Neural progenitor cell (in vitro differentiated cells): Measurements from ENCODE around the gene CFAP161.

ENCODE experiments used
- EZH2 ChIP-seq: fragments of 200-600 bp; sonication (generic); IDR thresholded peaks from 2 replicates; pipeline ENCODE4 v1.6.1; 2017; ENCODE audit warnings: antibody characterized with exemption, mild to moderate bottlenecking, moderate library complexity
- EZH2phosphoT487 ChIP-seq: fragments of 200-600 bp; sonication (generic); IDR thresholded peaks from 2 replicates; pipeline ENCODE4 v1.6.1; 2017; ENCODE audit warnings: antibody characterized with exemption
- TF ChIP-seq, protein P1 (sequence below): fragments of 200-600 bp; sonication (generic); IDR thresholded peaks from 2 replicates; pipeline ENCODE4 v1.5.1; 2017; ENCODE audit warnings: antibody characterized with exemption, mild to moderate bottlenecking

DNA sequence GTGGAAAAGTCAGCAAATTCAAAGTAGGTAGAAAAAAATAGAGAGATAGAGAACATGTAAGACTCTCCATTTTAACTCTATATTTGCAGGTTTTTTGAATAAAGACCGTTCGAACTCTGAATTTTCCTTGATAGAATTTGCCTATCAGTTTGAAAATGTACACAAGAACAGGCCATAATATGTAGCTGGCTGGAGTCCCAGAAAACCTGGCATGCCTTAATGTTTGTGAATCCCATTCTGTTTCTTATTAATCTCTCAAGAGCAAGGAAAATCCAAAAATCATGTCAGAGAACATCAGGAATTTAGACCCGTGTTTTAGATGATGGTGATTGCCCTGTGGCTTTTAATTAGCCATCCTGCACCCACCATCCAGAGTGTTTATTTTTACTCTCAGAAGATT lies 7.2 kb upstream of the CFAP161 start:
- TF ChIP-seq, protein P1, sequence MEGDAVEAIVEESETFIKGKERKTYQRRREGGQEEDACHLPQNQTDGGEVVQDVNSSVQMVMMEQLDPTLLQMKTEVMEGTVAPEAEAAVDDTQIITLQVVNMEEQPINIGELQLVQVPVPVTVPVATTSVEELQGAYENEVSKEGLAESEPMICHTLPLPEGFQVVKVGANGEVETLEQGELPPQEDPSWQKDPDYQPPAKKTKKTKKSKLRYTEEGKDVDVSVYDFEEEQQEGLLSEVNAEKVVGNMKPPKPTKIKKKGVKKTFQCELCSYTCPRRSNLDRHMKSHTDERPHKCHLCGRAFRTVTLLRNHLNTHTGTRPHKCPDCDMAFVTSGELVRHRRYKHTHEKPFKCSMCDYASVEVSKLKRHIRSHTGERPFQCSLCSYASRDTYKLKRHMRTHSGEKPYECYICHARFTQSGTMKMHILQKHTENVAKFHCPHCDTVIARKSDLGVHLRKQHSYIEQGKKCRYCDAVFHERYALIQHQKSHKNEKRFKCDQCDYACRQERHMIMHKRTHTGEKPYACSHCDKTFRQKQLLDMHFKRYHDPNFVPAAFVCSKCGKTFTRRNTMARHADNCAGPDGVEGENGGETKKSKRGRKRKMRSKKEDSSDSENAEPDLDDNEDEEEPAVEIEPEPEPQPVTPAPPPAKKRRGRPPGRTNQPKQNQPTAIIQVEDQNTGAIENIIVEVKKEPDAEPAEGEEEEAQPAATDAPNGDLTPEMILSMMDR, result no peak
- TF ChIP-seq EZH2phosphoT487, result no peak
- no peak for TF ChIP-seq EZH2
